ENCODE measurements around the gene KCNA1. TPM values are rescaled to one million over a fixed set of nuclear protein-coding genes. Genes with fewer than 3 reads are reported as not detected.
"Not testable (repeated sequence)": the region's sequence is repeated elsewhere in the genome, so short reads cannot be mapped to it uniquely, and the experiment has no call there.

The KCNA1 gene
- total and polyA plus RNA-seq, 2 donors (not counting 3 experiments of a cell fraction or from before 2014, with no cell fraction given) = not detected

GRCh38 chr12:4874671-4875070 lies 35.0 kb upstream of the KCNA1 start:
- Histone ChIP-seq H3K79me2 (ENCODE audit: control insufficient read depth, insufficient read depth, low read length) (no peaks in the 10 kb centered on the region), H3K9ac (replicated peaks; ENCODE audit: extremely low read depth, insufficient read depth, low read length) (no peak overlapping the region), H2AFZ (ENCODE audit: low read depth, low read length) (no peak overlapping the region), H3K27me3 (ENCODE audit: control insufficient read depth in 2 of 2, insufficient read depth in 2 of 2, low read length in 2 of 2) (no peaks in the 10 kb centered on the region), H4K20me1 (replicated peaks; ENCODE audit: control insufficient read depth, extremely low read depth, insufficient read depth, low read length) (no peaks in the 10 kb centered on the region), H3K36me3 (ENCODE audit: control insufficient read depth in 2 of 2, extremely low read depth in 1 of 2, insufficient read depth in 2 of 2, low read length in 2 of 2) (no peaks in the 10 kb centered on the region), H3K4me3 (replicated peaks in 1 of 3; ENCODE audit: insufficient read depth in 1 of 3, low read depth in 1 of 3, low read length in 3 of 3) (no peak overlapping the region), H3K27ac (ENCODE audit: insufficient read depth, low read depth, low read length) (no peak overlapping the region), H3K4me2 (ENCODE audit: insufficient read depth, low read length) (no peak overlapping the region), H3K4me1 (ENCODE audit: control insufficient read depth, extremely low read depth, insufficient read depth, low read length) (no peaks in the 10 kb centered on the region), H3K9me1 (replicated peaks; ENCODE audit: control insufficient read depth, extremely low read depth, insufficient read depth, low read length) (no peaks in the 10 kb centered on the region), H3K9me3 (replicated peaks; ENCODE audit: control insufficient read depth, insufficient read depth, low read length) (no peaks in the 10 kb centered on the region)
- ChIA-PET POLR2A (no interaction called here), CTCF (no interaction called here)
- dilution Hi-C loops (cut with MboI; ENCODE audit: extremely low pct_ligation_motif_present, low sequenced_read_pairs) (no loop called here), intact Hi-C loops (cut with micrococcal nuclease) (no loop called here)
- TF ChIP-seq MAX (IDR thresholded peaks at IDR 0.05; ENCODE audit: insufficient read depth, insufficient read length) = no peak
- no peak for TF ChIP-seq POLR2A (IDR thresholded peaks at IDR 0.05; ENCODE audit: low read depth, low read length)
- TF ChIP-seq POLR2AphosphoS5 (IDR thresholded peaks at IDR 0.05; ENCODE audit: insufficient read depth, low read depth, low read length) = no peak
- no peak for TF ChIP-seq CTCF (IDR thresholded peaks at IDR 0.05; ENCODE audit: extremely low read depth in 1 of 2, insufficient read depth in 1 of 2, low read depth in 1 of 2, low read length in 2 of 2)
- no peak for TF ChIP-seq JUN (IDR thresholded peaks at IDR 0.05; ENCODE audit: borderline replicate concordance, insufficient read depth, insufficient read length, low read depth)
- TF ChIP-seq EZH2 (IDR thresholded peaks at IDR 0.05; ENCODE audit: borderline replicate concordance, low read depth, low read length, severe bottlenecking) = no peak
- TF ChIP-seq FOS (IDR thresholded peaks at IDR 0.05; ENCODE audit: borderline replicate concordance, insufficient read depth, low read length) = no peak
- TF ChIP-seq GATA2 (IDR thresholded peaks at IDR 0.05; ENCODE audit: insufficient read depth, insufficient read length, low read depth, low read length) = no peak
- TF ChIP-seq MYC (IDR thresholded peaks at IDR 0.05; ENCODE audit: low read depth, low read length) = no peak
- BruUV-seq (replicated peaks) = no TSS peak
- DNase-seq (ENCODE audit: low read depth, low spot score) = no peak
- no peak for FAIRE-seq

- H3K4me2 ChIP-seq (ENCODE audit: insufficient read depth, low read length); POLR2A ChIA-PET; DNase-seq (ENCODE audit: low read depth, low spot score); H4K20me1 ChIP-seq (replicated peaks; ENCODE audit: control insufficient read depth, extremely low read depth, insufficient read depth, low read length); H3K27ac ChIP-seq (ENCODE audit: insufficient read depth, low read depth, low read length); H3K9ac ChIP-seq (replicated peaks; ENCODE audit: extremely low read depth, insufficient read depth, low read length); H3K36me3 ChIP-seq (ENCODE audit: control insufficient read depth in 2 of 2, extremely low read depth in 1 of 2, insufficient read depth in 2 of 2, low read length in 2 of 2); H3K27me3 ChIP-seq (ENCODE audit: control insufficient read depth in 2 of 2, insufficient read depth in 2 of 2, low read length in 2 of 2); H3K4me3 ChIP-seq (replicated peaks in 1 of 3; ENCODE audit: insufficient read depth in 1 of 3, low read depth in 1 of 3, low read length in 3 of 3); H3K4me1 ChIP-seq (ENCODE audit: control insufficient read depth, extremely low read depth, insufficient read depth, low read length); H2AFZ ChIP-seq (ENCODE audit: low read depth, low read length); H3K9me1 ChIP-seq (replicated peaks; ENCODE audit: control insufficient read depth, extremely low read depth, insufficient read depth, low read length); dilution Hi-C loops (cut with MboI; ENCODE audit: extremely low pct_ligation_motif_present, low sequenced_read_pairs); intact Hi-C loops (cut with micrococcal nuclease); CTCF ChIA-PET; H3K79me2 ChIP-seq (ENCODE audit: control insufficient read depth, insufficient read depth, low read length); BruUV-seq (replicated peaks); FAIRE-seq; H3K9me3 ChIP-seq (replicated peaks; ENCODE audit: control insufficient read depth, insufficient read depth, low read length): not testable (repeated sequence)
These were observed 30.2 kb upstream of the KCNA1 start for GRCh38 chr12:4879481-4879880.
